Neural progenitor cell (in vitro differentiated cells): Measurements from ENCODE around the gene STK32A.

Experiments
- CTCF ChIP-seq: fragments of 200-600 bp; sonication (generic); IDR thresholded peaks from 2 replicates; pipeline ENCODE4 v1.5.1; 2017; ENCODE audit warnings: antibody characterized with exemption, mild to moderate bottlenecking
- EZH2 ChIP-seq: fragments of 200-600 bp; sonication (generic); IDR thresholded peaks from 2 replicates; pipeline ENCODE4 v1.6.1; 2017; ENCODE audit warnings: antibody characterized with exemption, mild to moderate bottlenecking, moderate library complexity
- EZH2phosphoT487 ChIP-seq: fragments of 200-600 bp; sonication (generic); IDR thresholded peaks from 2 replicates; pipeline ENCODE4 v1.6.1; 2017; ENCODE audit warnings: antibody characterized with exemption

GRCh38 chr5:147396070-147396823 is 161.4 kb downstream of the STK32A start:
- no peak for TF ChIP-seq CTCF
- TF ChIP-seq EZH2, result no peak
- no peak for TF ChIP-seq EZH2phosphoT487
